Prostate gland (tissue), 2 donors: ENCODE measurements around the gene GRIK5. TPM values are rescaled to one million over a fixed set of nuclear protein-coding genes. Genes with fewer than 3 reads are reported as not detected.
"Not testable (repeated sequence)": the region's sequence is repeated elsewhere in the genome, so short reads cannot be mapped to it uniquely, and the experiment has no call there.

Source experiments
- DNase-seq: peaks from one replicate; pipeline ENCODE4 v3.0.0-alpha.2; 2019; ENCODE audit warnings: low spot score
- H3K27ac ChIP-seq, 2 donors: fragments of 200-600 bp; sonication (generic); 2 replicates each; pipeline ENCODE4 v1.5.1; 2017 to 2019
- H3K27me3 ChIP-seq: fragments of 200-600 bp; sonication (generic); replicated peaks from 2 replicates; pipeline ENCODE4 v1.5.1; 2019; ENCODE audit not compliant: insufficient read depth
- H3K36me3 ChIP-seq, 2 donors: fragments of 200-600 bp; sonication (generic); 1 replicate in 1 of 2; 2 replicates in 1 of 2; pipeline versions ENCODE4 v1.5.1 to v1.8.1; 2017 to 2019
- H3K4me1 ChIP-seq: fragments of 200-600 bp; sonication (generic); replicated peaks from 2 replicates; pipeline ENCODE4 v1.5.1; 2019
- H3K4me3 ChIP-seq, 2 donors: fragments of 200-600 bp; sonication (generic); 2 replicates each; pipeline ENCODE4 v1.5.1; 2017 to 2019
- H3K9me3 ChIP-seq: fragments of 200-600 bp; sonication (generic); 2 replicates; pipeline ENCODE4 v1.5.1; 2017
- CTCF ChIP-seq, 4 experiments: fragments of 200-600 bp in 2 of 4; fragments of 450-650 bp in 2 of 4; sonication (generic) in 2 of 4; IDR thresholded peaks; 1 replicate in 3 of 4; 2 replicates in 1 of 4; pipeline ENCODE4 v1.5.1; 2016 to 2019; ENCODE audit warnings: antibody characterized with exemption in 4 of 4, mild to moderate bottlenecking in 2 of 4, moderate library complexity in 2 of 4
- POLR2A ChIP-seq: fragments of 450-650 bp; IDR thresholded peaks from one replicate; pipeline ENCODE4 v1.6.1; 2016; ENCODE audit warnings: antibody characterized with exemption, mild to moderate bottlenecking
- POLR2AphosphoS5 ChIP-seq: sonication (generic); formaldehyde crosslinking; IDR thresholded peaks from one replicate; pipeline ENCODE4 v1.6.1; 2017; ENCODE audit warnings: antibody characterized with exemption
- WGBS: methylation state at CpG from one replicate; pipeline ENCODE4 v1.1.5; 2018; 5-methylcytosine and 5-hydroxymethylcytosine counted together
- intact Hi-C: fragments of 100-400 bp; cut with DNase I; formaldehyde crosslinking; loops from one replicate; pipeline ENCODE4 v1.14.2; 2022
- total RNA-seq, 2 donors: library from RNA; depleted of rRNA; stranded (reverse); fragments of >200 nt; gene quantifications; one replicate each; pipeline ENCODE4 v1.1.0, GENCODE V29; 2016

The GRIK5 gene
- total RNA-seq, 2 donors from 2014 or later: 1.3 to 25.2 TPM

GRCh38 chr19:42042455-42043170, 27.4 kb downstream of the GRIK5 start:
- WGBS: 91% methylated on average over 30 of the region's 30 CpGs
- Histone ChIP-seq H3K9me3 (no peaks in the 10 kb centered on the region), H3K36me3 (no peaks in the 10 kb centered on the region), H3K4me1 (no peaks in the 10 kb centered on the region), H3K27me3 (no peaks in the 10 kb centered on the region), H3K4me3 (no peak overlapping the region), H3K27ac (no peak overlapping the region)
- TF ChIP-seq POLR2AphosphoS5 (no peak), POLR2A (no peak), CTCF (IDR thresholded peaks at IDR 0.05) (no peak)
- intact Hi-C loops: no loop called here
- DNase-seq: no peak

GRCh38 chr19:42040491-42040890, 29.5 kb downstream of the GRIK5 start:
- 88% methylated on average over 9 of the region's 9 CpGs for WGBS
- H3K27ac ChIP-seq, DNase-seq, intact Hi-C loops, H3K4me3 ChIP-seq, H3K27me3 ChIP-seq, H3K36me3 ChIP-seq, H3K9me3 ChIP-seq, H3K4me1 ChIP-seq: not testable (repeated sequence)

GRCh38 chr19:42040031-42040430, 30.0 kb downstream of the GRIK5 start:
- TF ChIP-seq POLR2AphosphoS5 (no peak), CTCF (IDR thresholded peaks at IDR 0.05) (no peak), POLR2A (no peak)
- Histone ChIP-seq H3K9me3 (no peaks in the 10 kb centered on the region), H3K36me3 (no peaks in the 10 kb centered on the region), H3K27ac (no peak overlapping the region), H3K4me1 (no peaks in the 10 kb centered on the region), H3K27me3 (no peaks in the 10 kb centered on the region), H3K4me3 (no peak overlapping the region)
- intact Hi-C loops: no loop called here
- DNase-seq: no peak

- TF ChIP-seq POLR2A: no peak
- TF ChIP-seq POLR2AphosphoS5: no peak
- TF ChIP-seq CTCF (IDR thresholded peaks at IDR 0.05): no peak
- Histone ChIP-seq H3K9me3 (no peaks in the 10 kb centered on the region), H3K4me1 (no peaks in the 10 kb centered on the region), H3K36me3 (no peaks in the 10 kb centered on the region), H3K4me3 (no peak overlapping the region), H3K27ac (no peak overlapping the region), H3K27me3 (no peaks in the 10 kb centered on the region)
- 53% methylated on average over 6 of the region's 6 CpGs for WGBS
- no peak for DNase-seq
- intact Hi-C loops: no loop called here
Observed at GRCh38 chr19:42038666-42039065, 31.3 kb downstream of the GRIK5 start.

GRCh38 chr19:42037649-42038048, 32.4 kb downstream of the GRIK5 start:
- H3K9me3 ChIP-seq: no peaks in the 10 kb centered on the region
- H3K36me3 ChIP-seq: no peaks in the 10 kb centered on the region
- no peak for DNase-seq
- H3K27me3 ChIP-seq: no peaks in the 10 kb centered on the region
- WGBS: 74% methylated on average over 5 of the region's 5 CpGs
- H3K27ac ChIP-seq: no peak overlapping the region
- intact Hi-C loops: no loop called here
- TF ChIP-seq POLR2AphosphoS5 (no peak), CTCF (IDR thresholded peaks at IDR 0.05) (no peak), POLR2A (no peak)
- H3K4me1 ChIP-seq: no peaks in the 10 kb centered on the region
- no peak overlapping the region for H3K4me3 ChIP-seq
